Hematopoietic multipotent progenitor cell (in vitro differentiated cells): ENCODE results near the gene SLC16A4. TPM values are rescaled to one million over a fixed set of nuclear protein-coding genes. Genes with fewer than 3 reads are reported as not detected.
"Not testable (repeated sequence)": the region's sequence is repeated elsewhere in the genome, so short reads cannot be mapped to it uniquely, and the experiment has no call there.

ENCODE experiments used
- DNase-seq, 3 donors: peaks; one replicate each; pipeline ENCODE4 v3.0.0-alpha.2; 2011 to 2015; ENCODE audit warnings: low read depth in 2 of 3, low spot score in 2 of 3
- total RNA-seq: library from RNA; depleted of rRNA; stranded (reverse); fragments of >200 nt; gene quantifications from one replicate; pipeline ENCODE4 v1.2.3, GENCODE V29; 2012

SLC16A4 gene
- under 0.01 TPM for total RNA-seq

DNA sequence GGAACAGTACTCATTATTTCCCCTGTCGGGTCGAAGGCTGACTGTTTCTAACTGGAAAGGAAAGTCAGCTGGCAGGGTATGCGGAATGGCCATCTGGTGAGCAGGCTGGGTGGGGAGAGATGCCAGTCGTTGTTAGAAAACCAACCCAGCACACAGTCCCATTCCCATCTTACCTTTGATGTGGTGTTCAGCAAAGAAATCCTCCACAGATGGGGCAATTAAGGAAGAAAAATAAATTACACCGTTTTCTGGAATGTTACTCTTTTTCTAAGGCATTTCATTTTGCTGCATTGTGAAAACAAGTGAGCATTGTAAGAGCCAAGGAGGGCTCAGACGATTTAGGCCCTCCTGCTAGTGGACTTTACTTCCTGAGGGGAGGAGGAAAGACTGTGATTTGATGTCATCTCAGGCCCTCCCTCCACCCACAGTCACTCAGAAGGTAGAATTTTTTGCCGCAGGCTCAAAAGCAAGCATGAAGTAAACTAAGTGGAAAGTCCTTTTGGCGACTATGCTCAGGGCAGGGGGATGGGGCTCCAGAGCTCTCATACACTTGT lies at the start of gene SLC16A4:
TSS of gene SLC16A4 (minus strand) at position 335 of the 554 bp plus-strand sequence. CDS start 1,703 bp downstream, outside the sequence.
- DNase-seq, result no peak

DNA sequence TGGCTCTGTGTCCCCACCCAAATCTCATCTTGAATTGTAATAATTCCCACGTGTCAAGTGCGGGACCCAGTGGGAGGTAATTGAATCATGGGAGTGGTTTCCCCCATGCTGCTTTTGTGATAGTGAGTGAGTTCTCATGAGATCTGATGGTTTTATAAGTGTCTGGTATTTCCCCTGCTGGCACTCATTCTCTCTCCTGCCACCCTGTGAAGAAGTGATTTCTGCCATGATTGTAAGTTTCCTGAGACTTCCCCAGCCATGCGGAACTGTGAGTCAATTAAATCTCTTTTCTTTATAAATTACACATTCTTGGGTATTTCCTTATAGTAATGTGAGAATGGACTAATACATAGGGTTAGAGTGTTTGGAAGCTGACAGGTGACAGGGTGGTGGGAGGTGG lies 49.0 kb upstream of the SLC16A4 start:
- not testable (repeated sequence) for DNase-seq

DNA sequence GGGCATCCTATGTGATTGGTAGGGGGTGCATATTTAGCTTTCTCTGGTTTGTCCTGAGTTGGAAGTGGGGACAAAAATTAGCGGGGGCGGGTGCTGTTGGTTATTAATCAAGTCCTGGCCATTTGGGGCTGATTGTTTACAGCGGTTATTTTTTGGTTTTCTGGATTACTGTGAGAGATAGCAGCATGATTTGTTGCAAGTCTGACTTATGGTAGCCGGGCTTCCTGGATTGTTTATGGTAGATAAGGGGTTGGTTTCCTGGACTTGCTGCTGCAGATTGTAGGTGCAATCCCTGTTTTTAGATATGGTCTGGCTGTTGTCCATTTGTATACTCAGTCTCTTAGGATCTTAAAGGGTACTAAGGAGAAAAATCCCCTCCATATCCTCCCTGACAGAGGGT lies 48.1 kb upstream of the SLC16A4 start:
- DNase-seq, result peak in 2 of 3 donors; percentile 65 to 72

DNA sequence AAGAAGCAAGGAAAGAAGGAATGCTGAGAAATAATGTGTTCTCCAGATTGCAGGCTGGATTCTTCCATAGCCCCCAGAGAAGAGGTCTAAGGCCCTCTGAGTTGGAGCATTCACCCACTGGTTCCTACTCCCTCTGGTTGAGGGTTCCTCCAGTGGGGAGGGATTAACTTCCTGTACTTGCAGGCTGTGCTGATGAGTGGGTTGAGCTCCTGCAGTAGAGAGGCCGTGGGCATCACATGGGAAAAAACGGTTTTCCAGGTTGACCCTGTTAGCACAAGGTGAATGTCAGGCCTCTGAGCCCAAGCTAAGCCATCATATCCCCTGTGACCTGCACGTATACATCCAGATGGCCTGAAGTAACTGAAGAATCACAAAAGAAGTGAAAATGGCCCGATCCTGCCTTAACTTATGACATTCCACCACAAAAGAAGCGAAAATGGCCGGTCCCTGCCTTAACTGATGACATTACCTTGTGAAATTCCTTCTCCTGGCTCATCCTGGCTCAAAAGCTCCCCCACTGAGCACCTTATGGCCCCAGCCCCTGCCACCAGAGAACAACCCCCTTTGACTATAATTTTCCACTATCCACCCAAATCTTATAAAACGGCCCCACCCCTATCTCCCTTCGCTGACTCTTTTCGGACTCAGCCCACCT lies 46.9 kb upstream of the SLC16A4 start:
- DNase-seq, result not testable (repeated sequence)

DNA sequence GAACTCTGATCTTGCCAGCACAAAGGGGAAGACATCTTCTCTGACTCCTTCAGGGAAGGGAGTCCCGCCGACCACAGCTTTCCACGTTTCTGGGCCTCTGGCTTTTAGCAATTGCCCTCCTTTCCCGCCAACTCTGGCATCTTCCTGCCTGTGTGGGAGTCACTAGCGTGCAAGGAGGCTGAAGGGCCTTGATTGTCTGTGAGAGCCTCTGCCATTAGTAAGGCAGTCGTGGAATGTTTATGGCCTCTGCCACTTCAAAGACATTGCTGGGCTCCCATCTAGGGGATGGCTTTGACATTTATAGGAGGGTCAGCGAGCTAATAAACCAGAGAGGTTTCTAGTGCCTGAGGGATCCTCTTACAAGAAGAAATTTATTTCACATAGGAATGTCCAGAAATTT lies 45.8 kb upstream of the SLC16A4 start:
- no peak for DNase-seq

DNA sequence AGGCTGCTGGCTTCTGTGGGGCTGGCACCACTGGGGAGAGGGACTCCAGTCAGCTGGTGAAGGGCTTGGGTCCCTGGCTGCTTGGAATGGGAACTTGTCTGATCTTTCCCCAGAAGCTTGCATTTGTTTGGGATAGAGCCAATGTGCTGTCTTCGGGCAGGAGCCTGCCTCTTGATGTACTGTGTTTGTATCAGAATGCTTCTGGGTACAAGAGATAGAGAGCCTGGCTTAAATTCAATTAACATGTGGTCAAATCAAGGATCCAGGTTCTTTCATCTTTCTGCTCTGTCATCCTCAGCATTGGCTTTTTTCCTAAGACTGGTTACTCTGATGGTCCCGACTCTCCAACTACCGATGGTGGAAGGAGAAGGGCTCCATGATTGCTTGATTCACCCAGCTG lies 44.1 kb upstream of the SLC16A4 start:
- DNase-seq, result peak in 1 of 3 donors; percentile 17

DNA sequence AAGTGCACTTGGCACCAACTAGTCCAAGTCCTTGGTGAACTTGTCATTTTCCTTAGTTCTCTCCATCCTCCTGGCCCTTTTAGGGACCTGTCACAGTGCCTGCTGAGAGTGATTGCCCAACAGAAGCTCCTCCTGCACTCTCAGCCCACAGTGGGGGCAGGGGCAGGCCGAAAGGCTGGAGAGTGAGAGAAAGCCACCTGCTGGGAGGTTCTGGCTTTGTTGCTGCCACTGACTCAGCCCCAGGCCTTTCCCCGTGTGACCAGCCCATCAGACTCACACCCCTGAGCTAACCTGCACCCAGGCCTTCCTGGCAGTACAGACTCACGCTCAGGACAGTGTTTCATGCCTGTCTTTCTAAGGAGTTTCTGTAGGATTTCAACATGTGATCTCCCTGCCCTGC lies 43.0 kb upstream of the SLC16A4 start:
- DNase-seq, result peak in 2 of 3 donors; percentile 51 to 71

DNA sequence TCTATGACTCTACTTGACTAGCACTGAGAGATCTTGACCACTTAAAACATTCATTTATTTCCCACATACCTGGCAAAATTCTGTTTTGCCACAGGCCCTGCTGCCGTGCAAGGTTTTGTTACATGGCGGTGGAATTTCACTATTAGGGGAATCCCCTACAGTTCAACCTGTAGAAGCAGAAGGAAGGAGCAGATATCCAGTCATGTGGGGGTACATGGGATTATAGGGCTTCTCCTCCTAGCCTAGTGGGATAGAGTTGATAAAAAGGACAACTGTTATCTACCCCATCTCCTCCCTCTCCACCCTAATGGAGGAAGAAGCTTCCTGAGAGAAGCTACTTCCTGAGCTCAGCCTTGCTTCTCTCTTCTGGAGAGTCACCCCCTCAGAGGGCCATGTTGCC lies 42.4 kb upstream of the SLC16A4 start:
- DNase-seq, result no peak

DNA sequence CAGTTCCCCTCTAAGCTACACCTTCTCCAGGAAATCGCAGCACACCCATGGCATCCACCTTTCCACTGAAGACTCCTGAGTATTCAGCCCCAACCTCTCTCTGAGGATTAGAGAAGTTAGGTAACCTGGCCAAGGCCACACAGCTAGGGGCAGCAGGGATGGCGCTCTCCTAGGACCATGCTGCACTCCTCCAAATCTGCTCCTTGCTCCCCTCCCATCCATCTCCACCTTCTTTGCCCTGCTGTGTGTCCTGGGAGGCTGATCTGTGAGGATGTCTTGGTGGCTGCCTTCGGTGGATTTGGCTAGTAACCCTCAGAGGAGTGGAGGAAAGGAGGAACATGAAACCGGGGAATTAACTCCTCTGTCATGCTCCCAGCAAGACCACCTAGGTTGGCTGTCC lies 40.1 kb upstream of the SLC16A4 start:
- no peak for DNase-seq

DNA sequence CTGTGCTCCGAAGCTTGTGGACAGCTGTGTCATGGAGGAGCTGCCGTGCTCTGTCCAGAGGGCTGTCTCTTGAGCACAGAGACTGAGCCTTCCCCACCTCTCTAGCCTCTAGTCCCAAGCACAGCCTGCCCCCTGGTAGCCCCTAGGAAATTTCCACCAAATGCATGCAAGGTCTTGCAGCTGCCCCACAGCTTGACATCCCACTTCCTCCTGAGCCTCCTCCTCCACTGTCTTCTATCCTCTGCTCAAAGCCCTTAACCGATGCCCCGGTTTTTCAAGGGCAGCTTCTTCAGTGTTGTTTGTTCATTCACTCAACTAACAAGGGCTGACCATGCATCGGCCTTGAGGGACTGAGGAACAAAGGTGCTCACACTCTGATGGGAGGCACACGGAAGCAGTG lies 39.5 kb upstream of the SLC16A4 start:
- no peak for DNase-seq

DNA sequence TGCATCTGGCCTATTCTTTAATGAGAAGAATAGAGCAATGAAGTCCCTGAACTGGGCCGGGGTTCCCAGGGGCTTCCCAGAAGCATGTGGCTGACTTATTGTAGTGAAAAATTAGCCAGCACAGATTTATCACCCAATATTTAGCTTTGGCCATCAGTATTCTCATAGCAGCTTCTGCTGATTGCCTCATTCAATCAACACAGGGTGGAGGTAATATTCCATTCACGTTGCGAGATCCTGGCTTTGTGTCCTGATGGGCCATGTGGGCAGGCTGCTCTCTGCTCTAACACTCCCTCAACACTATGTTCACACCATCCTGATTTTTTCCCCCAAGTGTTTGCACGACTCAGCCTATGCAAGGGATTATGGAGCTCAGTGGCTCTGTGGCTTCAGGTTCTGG lies 38.1 kb upstream of the SLC16A4 start:
- DNase-seq, result no peak

DNA sequence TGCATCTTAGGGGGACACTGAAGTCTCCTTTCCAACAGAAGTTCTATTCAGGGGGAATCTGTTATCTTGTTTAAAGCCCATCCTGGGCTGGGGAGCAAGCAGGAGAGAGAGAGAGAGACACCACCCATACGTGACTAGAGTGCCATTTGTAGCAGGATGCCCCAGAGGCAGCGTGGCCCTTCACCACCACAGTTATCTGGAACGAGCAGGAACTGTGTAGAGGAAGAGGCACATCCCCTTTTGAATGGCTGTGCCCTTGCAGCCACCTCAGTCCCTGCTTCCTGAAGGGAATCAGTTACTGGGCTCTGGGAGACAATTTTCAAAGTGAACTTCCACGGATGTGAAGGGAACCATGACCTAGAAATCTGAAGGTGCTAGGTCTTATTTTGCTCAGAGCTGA lies 36.0 kb upstream of the SLC16A4 start:
- DNase-seq, result peak in 2 of 3 donors; percentile 39 to 56

DNA sequence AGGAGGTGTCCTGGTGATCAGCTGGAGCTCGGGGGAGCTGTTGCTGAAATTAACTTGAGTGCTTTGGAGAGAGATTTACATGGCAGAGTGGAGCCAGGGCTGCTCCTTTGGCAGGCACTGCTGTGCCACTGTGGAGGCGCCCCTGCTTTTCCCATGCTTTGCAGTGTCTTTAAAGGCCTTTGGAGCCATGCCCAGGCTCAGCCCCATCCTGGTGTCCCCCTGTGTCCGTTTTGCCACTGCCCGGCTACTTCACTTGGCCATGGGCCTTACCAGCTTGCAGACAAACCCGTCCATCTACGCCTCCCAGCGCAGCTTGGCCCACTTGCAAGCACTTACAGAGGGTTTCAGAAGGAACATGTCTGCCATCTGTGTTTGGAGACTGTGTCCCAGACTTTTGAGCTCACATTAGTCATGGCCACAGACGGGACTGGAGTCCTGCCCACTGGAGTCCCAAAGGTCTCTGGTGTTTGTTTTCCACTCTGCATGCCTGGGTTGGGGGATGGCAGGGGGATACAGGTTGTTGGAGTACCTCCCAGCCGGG lies 34.9 kb upstream of the SLC16A4 start:
- no peak for DNase-seq

DNA sequence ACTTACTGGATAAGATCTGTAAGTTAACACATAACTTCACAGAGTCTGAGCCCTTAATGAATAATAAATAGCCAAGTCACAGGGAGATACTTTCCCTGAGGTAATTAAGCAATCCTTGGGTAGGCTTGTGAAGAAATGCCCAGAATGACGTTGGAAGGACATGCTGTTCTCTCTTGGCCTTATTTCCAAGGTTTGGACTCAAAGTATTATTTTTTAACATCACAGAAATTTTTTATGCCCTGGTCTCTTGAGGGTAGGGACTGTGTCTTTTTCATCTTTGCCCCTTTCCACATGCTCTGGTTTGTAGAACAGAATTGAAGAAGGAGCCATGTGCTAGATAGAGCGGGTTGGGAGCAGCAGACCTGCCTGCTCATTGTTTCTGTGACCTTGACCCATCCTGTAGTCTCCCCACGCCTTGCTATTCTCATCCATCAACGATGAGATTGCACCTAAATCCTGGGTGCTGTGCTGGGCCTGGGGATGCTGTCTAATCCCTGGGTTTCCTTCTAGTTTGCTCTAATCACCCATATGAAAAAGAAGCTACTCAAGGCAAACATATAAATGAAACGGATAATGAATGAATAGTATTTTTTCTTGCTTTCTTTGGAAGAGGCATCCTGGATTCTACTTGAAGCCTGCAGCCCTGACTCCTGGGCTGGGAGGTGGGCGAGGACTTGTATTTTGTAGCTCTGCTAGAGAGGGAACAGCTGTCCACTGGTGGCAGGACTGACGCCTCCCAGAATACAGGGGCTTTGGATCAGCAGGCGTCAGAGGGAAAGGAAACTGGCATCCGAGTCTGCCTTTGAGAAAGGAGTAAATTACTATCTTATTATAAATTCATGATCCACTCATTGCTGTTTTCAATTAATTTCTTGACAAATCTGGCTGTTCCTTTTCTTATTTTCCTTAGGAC lies 34.1 kb upstream of the SLC16A4 start:
- no peak for DNase-seq

DNA sequence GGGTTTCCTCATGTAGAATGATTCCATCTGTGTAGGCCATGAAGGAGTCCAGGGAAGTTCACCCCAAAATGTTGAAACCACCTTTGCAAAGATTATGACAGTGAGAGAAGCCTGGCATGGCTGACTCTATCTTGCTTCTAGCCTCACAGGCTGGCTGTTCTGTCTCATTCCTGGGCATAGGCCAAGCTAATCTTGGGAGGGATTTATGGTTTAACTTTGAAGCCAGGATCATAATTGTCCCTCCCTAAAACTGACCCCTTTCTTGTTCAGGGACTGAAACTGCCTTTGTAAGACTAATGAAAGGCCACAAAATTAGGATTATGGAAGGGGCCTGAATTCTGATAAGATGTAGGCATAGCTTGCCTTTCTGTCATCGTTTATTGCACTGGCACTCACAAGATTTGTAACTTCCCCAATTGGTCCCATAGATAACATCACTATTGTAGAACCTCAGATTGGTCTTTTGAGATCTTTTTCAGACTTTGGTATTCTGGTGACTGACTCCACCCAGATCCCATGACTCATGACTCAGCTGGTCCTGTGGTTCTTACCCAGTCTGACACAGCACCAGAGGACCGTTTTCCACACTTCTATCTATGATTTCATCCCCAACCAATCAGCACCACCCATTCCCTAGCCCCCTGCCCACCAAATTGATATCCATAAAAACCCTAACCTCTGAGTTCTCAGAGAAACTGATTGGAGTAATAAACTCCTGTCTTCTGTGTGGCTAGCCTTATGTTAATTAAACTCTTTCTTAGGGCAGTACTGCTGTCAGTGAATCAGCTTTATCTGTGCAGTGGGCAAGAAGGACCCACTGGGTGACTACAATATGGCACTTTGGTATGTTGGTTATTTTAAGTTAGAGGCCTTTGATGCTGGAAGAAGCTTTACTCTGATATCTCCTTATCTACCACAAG lies 30.3 kb upstream of the SLC16A4 start:
- peak in 2 of 3 donors; percentile 68 to 80 for DNase-seq

DNA sequence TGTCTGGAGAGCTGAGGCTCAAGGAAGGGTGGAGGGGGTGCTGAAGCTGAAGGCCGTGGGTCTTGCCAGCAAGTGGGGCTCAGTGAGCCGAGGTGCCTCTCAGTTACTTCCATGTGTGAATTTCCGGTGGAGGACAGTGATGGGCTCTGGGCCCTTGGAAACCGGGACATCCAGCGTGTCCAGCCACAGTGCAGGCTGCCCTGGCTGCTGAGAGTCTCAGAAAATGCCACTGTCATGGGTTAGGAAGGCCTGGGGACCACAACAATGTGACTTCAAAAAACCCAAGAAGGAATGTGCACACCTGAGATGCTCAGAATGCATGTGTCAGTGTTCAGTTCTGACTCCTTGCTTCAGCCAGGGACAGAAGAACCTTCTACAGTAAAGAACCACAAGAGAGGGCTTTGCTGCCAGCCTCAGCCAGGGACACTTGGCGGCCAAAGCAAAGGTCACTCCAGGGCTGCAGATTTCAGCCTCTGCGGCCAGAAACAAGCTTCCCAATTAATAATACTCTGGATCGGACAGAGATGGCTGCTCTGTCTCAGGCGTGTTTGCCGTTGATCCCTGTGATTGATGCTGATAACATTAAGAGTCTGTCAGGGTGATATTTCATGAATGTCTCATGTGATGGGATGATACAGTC lies 29.3 kb upstream of the SLC16A4 start:
- no peak for DNase-seq

DNA sequence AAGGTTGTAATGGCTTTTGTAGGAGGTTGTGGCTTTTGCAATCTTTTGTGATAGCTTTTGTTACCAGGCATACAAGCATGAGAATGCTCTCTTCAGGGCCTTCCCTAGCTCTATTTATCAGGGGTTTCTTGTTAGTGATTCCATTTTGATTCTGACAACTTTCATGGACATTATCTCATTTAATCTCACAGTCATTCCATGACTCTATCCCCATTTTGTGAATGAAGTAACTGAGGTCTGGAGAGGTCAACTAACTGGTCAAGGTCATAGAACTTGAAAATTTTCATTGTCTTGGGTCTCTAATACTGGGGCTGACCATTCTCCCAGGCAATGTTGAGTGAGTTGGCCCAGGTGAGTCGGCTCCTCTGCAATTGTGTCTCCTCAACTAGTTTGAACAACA lies 27.9 kb upstream of the SLC16A4 start:
- no peak for DNase-seq

DNA sequence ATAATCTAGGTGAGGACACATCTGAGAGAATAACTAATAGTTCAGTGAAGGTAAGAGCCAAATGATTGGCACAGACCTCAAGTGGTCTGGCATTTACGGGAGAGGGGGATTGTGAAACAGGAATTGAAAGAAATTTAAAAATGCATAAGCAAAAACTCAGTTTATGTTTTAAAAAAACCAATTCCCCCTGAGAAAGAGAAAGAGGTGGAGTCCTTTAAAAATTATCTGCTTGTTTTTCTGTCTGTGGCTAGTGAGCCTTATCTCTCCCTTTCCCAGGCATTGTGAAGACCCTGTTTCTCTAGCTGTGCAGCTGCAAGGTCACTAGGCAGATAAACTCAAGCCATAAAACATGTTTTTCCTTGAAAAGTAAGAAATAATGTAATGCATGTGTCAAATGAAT lies 22.2 kb upstream of the SLC16A4 start:
- not testable (repeated sequence) for DNase-seq

DNA sequence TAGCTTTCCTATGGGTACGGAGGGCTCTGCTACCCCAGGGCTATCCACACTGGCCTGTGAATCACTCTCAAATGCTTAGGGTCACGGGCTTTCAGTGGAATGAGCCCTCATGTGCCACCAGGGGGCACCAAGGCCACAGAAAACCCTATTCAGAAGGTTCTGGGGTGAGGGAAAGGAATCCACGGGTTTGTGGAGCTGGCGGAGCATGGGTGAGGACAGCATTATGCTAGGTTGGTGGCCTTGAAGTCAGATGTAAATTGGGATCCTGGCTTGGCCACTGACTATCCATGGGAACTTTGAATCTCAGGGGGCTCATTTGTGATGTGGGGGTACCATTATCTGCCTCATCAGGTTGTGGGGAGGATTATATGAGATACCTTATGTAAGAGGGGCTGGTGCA lies 21.8 kb upstream of the SLC16A4 start:
- peak; percentile 23 to 90 (median 79) for DNase-seq
